Measurements from ENCODE around the gene ITGAV.

DNA sequence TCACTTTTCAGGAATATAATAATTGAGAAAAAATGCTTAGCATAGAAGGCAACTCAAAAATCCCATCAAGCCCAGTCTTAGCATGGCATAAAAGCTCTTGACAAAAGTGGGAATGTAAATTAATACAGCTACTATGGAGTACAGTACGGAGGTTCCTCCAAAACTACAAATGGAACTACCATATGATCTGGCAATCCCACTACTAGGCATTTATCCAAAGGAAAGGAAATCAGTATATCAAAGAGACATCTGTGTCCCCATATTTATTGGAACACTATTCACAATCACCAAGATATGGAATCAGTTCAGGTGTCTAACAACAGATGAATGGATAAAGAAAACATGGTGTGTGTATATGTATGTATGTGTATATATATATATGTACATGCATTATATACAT lies 28.8 kb downstream of the ITGAV start:
- TF ChIP-seq POLR2AphosphoS5 (IDR thresholded peaks at IDR 0.05; ENCODE audit: low read depth, low read length) = no peak
- TF ChIP-seq POLR2A (IDR thresholded peaks at IDR 0.05; ENCODE audit: low read depth, low read length) = no peak
- no peak for TF ChIP-seq TAF1 (IDR thresholded peaks at IDR 0.05; ENCODE audit: low read depth, low read length)
